IPS-15b (cell line): ENCODE data around the gene FAM53B.

Experiments used
- H3K27me3 ChIP-seq: one replicate; pipeline ENCODE4 v1.6.1; 2013; ENCODE audit warnings: low read length; ENCODE audit not compliant: control insufficient read depth, insufficient read depth
- H3K36me3 ChIP-seq: one replicate; pipeline ENCODE4 v1.6.1; 2013; ENCODE audit warnings: low read length; ENCODE audit not compliant: control insufficient read depth, insufficient read depth
- H3K4me1 ChIP-seq: one replicate; pipeline ENCODE4 v1.6.1; 2013; ENCODE audit warnings: mild to moderate bottlenecking, low read length; ENCODE audit not compliant: control insufficient read depth, insufficient read depth
- H3K4me3 ChIP-seq: one replicate; pipeline ENCODE4 v1.5.1; 2013; ENCODE audit warnings: low read depth, low read length
- H3K9ac ChIP-seq: one replicate; pipeline ENCODE4 v1.6.1; 2013; ENCODE audit warnings: low read depth, mild to moderate bottlenecking, low read length
- H3K9me3 ChIP-seq: one replicate; pipeline ENCODE4 v1.6.1; 2013; ENCODE audit warnings: mild to moderate bottlenecking, low read length; ENCODE audit not compliant: control insufficient read depth, insufficient read depth

The FAM53B gene

GRCh38 chr10:124586142-124586541 is 158.0 kb downstream of the FAM53B start:
- H3K9me3 ChIP-seq = no peaks in the 10 kb centered on the region
- H3K36me3 ChIP-seq = no peaks in the 10 kb centered on the region
- no peak overlapping the region for H3K9ac ChIP-seq
- H3K4me1 ChIP-seq = no peaks in the 10 kb centered on the region
- no peak overlapping the region for H3K4me3 ChIP-seq
- H3K27me3 ChIP-seq = no peaks in the 10 kb centered on the region

- Histone ChIP-seq H3K9ac (no peak overlapping the region), H3K4me1 (no peaks in the 10 kb centered on the region), H3K36me3 (no peaks in the 10 kb centered on the region), H3K9me3 (no peaks in the 10 kb centered on the region), H3K27me3 (no peaks in the 10 kb centered on the region), H3K4me3 (no peak overlapping the region)
Measured at GRCh38 chr10:124579011-124579399, 165.2 kb downstream of the FAM53B start.

GRCh38 chr10:124578231-124579010 is 165.8 kb downstream of the FAM53B start:
- Histone ChIP-seq H3K36me3 (no peaks in the 10 kb centered on the region), H3K27me3 (no peaks in the 10 kb centered on the region), H3K9ac (no peak overlapping the region), H3K4me3 (no peak overlapping the region), H3K9me3 (no peaks in the 10 kb centered on the region), H3K4me1 (no peaks in the 10 kb centered on the region)

- Histone ChIP-seq H3K36me3 (no peaks in the 10 kb centered on the region), H3K4me3 (no peak overlapping the region)
Measured at GRCh38 chr10:124577651-124578050, 166.5 kb downstream of the FAM53B start.

GRCh38 chr10:124576526-124577420 is 167.4 kb downstream of the FAM53B start:
- no peak overlapping the region for H3K4me3 ChIP-seq
- H3K36me3 ChIP-seq = no peaks in the 10 kb centered on the region
- no peaks in the 10 kb centered on the region for H3K4me1 ChIP-seq
- no peaks in the 10 kb centered on the region for H3K27me3 ChIP-seq
- H3K9me3 ChIP-seq = no peaks in the 10 kb centered on the region
- no peak overlapping the region for H3K9ac ChIP-seq

More at GRCh38 chr10:124577651-124578050, 166.5 kb downstream of the FAM53B start:
- Histone ChIP-seq H3K4me1 (no peaks in the 10 kb centered on the region), H3K9me3 (no peaks in the 10 kb centered on the region), H3K27me3 (no peaks in the 10 kb centered on the region), H3K9ac (peak overlapping the region; percentile 24)

- Histone ChIP-seq H3K36me3 (no peaks in the 10 kb centered on the region), H3K9me3 (no peaks in the 10 kb centered on the region), H3K9ac (peak overlapping the region; percentile 8), H3K4me3 (no peak overlapping the region), H3K27me3 (no peaks in the 10 kb centered on the region), H3K4me1 (no peaks in the 10 kb centered on the region)
Measured at GRCh38 chr10:124575107-124576035, 168.8 kb downstream of the FAM53B start.

- H3K27me3 ChIP-seq = no peaks in the 10 kb centered on the region
- no peaks in the 10 kb centered on the region for H3K4me1 ChIP-seq
- no peak overlapping the region for H3K9ac ChIP-seq
- no peaks in the 10 kb centered on the region for H3K9me3 ChIP-seq
- H3K4me3 ChIP-seq = no peak overlapping the region
- H3K36me3 ChIP-seq = no peaks in the 10 kb centered on the region
Measured at GRCh38 chr10:124574456-124575070, 169.6 kb downstream of the FAM53B start.

- H3K9ac ChIP-seq = no peak overlapping the region
- no peaks in the 10 kb centered on the region for H3K27me3 ChIP-seq
- no peaks in the 10 kb centered on the region for H3K36me3 ChIP-seq
- H3K4me3 ChIP-seq = no peak overlapping the region
- no peaks in the 10 kb centered on the region for H3K4me1 ChIP-seq
- H3K9me3 ChIP-seq = no peaks in the 10 kb centered on the region
Measured at GRCh38 chr10:124573726-124574455, 170.3 kb downstream of the FAM53B start.

GRCh38 chr10:124572751-124573150 is 171.4 kb downstream of the FAM53B start:
- no peak overlapping the region for H3K9ac ChIP-seq
- no peaks in the 10 kb centered on the region for H3K27me3 ChIP-seq
- no peak overlapping the region for H3K4me3 ChIP-seq
- H3K4me1 ChIP-seq = no peaks in the 10 kb centered on the region
- H3K36me3 ChIP-seq = no peaks in the 10 kb centered on the region
- no peaks in the 10 kb centered on the region for H3K9me3 ChIP-seq

GRCh38 chr10:124570646-124571045 is 173.5 kb downstream of the FAM53B start:
- H3K4me1 ChIP-seq = no peaks in the 10 kb centered on the region
- H3K9me3 ChIP-seq = no peaks in the 10 kb centered on the region
- no peak overlapping the region for H3K4me3 ChIP-seq
- H3K36me3 ChIP-seq = no peaks in the 10 kb centered on the region
- H3K9ac ChIP-seq = no peak overlapping the region
- no peaks in the 10 kb centered on the region for H3K27me3 ChIP-seq
